ENCODE data around the gene HOOK2. TPM values are rescaled to one million over a fixed set of nuclear protein-coding genes. Genes with fewer than 3 reads are reported as not detected.
"Not testable (repeated sequence)": the region's sequence is repeated elsewhere in the genome, so short reads cannot be mapped to it uniquely, and the experiment has no call there.

HOOK2 gene
- total and polyA plus RNA-seq, 7 donors, result 11.3 to 33.0 (median 21.7) TPM

GRCh38 chr19:12730064-12730463, 45.3 kb downstream of the HOOK2 start:
- Histone ChIP-seq H3K27ac (no peak overlapping the region), H3K4me3 (no peak overlapping the region), H3K36me3 (ENCODE audit: insufficient read depth in 1 of 2, low read depth in 1 of 2) (peaks cover 0 to 31% of the 10 kb centered on the region in 2 donors), H3K4me1 (peaks cover 21% of the 10 kb centered on the region), H3K27me3 (ENCODE audit: insufficient read depth in 3 of 3, low read length in 2 of 3) (no peaks in the 10 kb centered on the region), H3K9me3 (no peaks in the 10 kb centered on the region)
- intact Hi-C loops (cut with DNase I), result no loop called here
- whole genome bisulfite sequencing, 3 donors, result 54 to 59% (median 57%) methylated on average over 3 of the region's 3 CpGs
- DNase-seq (no peak), ATAC-seq (no peak)
- TF ChIP-seq CTCF (IDR thresholded peaks at IDR 0.05), result no peak

GRCh38 chr19:12727745-12728433, 47.5 kb downstream of the HOOK2 start:
- Histone ChIP-seq H3K9me3 (no peaks in the 10 kb centered on the region), H3K4me1 (peaks cover 12% of the 10 kb centered on the region), H3K27ac (no peak overlapping the region), H3K36me3 (ENCODE audit: insufficient read depth in 1 of 2, low read depth in 1 of 2) (peaks cover 0 to 31% of the 10 kb centered on the region in 2 donors), H3K27me3 (ENCODE audit: insufficient read depth in 3 of 3, low read length in 2 of 3) (no peaks in the 10 kb centered on the region), H3K4me3 (no peak overlapping the region)
- no peak for DNase-seq
- intact Hi-C loops (cut with DNase I), result no loop called here
- no peak for ATAC-seq
- TF ChIP-seq CTCF (IDR thresholded peaks at IDR 0.05), result no peak
- 94 to 99% (median 96%) methylated on average over 9 of the region's 9 CpGs for WGBS, 3 donors

- H3K27me3 ChIP-seq (ENCODE audit: insufficient read depth in 3 of 3, low read length in 2 of 3), result no peaks in the 10 kb centered on the region
- H3K4me1 ChIP-seq, result peaks cover 3% of the 10 kb centered on the region
- no peaks in the 10 kb centered on the region for H3K9me3 ChIP-seq
- intact Hi-C loops (cut with DNase I), result no loop called here
- H3K4me3 ChIP-seq, result no peak overlapping the region
- no peak for DNase-seq
- H3K27ac ChIP-seq, result no peak overlapping the region
- no peak for TF ChIP-seq CTCF (IDR thresholded peaks at IDR 0.05)
- WGBS, 3 donors, result 94 to 98% (median 95%) methylated on average over 2 of the region's 2 CpGs
- peaks cover 0 to 31% of the 10 kb centered on the region in 2 donors for H3K36me3 ChIP-seq (ENCODE audit: insufficient read depth in 1 of 2, low read depth in 1 of 2)
- no peak for ATAC-seq
These were observed 48.4 kb downstream of the HOOK2 start for GRCh38 chr19:12726988-12727316.

- 92 to 97% (median 93%) methylated on average over 10 of the region's 10 CpGs for WGBS, 3 donors
- DNase-seq, result not testable (repeated sequence)
These were observed 49.7 kb downstream of the HOOK2 start for GRCh38 chr19:12725612-12726011.

GRCh38 chr19:12723641-12724426, 51.5 kb downstream of the HOOK2 start, which contains the start of gene TNPO2:
Gene TNPO2 (minus strand): TSS chr19:12723932. CDS start chr19:12720977, 2,955 bp downstream.
- intact Hi-C loops (cut with DNase I), result loop anchor here in 1 of 2 donors (5.0 kb wide), 3 partner anchors 42 to 123 kb away; partner anchors contain the start of gene DHPS
- no peaks in the 10 kb centered on the region for H3K27me3 ChIP-seq (ENCODE audit: insufficient read depth in 3 of 3, low read length in 2 of 3)
- 2 to 3% (median 3%) methylated on average over 28 of the region's 28 CpGs for WGBS, 3 donors
- H3K9me3 ChIP-seq, result no peaks in the 10 kb centered on the region
- no peak for TF ChIP-seq CTCF (IDR thresholded peaks at IDR 0.05)
- peak within 1 kb of the TSS; percentile 87 for H3K4me3 ChIP-seq
- peaks cover 21% of the 10 kb centered on the region for H3K4me1 ChIP-seq
- ATAC-seq, result peak; percentile 36 to 72 (median 53)
- DNase-seq, result peak; percentile 53 to 69
- H3K36me3 ChIP-seq (ENCODE audit: insufficient read depth in 1 of 2, low read depth in 1 of 2), result peaks cover 0 to 12% of the 10 kb centered on the region in 2 donors
- H3K27ac ChIP-seq, result peak within 1 kb of the TSS; percentile 92

More at GRCh38 chr19:12725612-12726011, 49.7 kb downstream of the HOOK2 start:
- H3K36me3 ChIP-seq (ENCODE audit: insufficient read depth in 1 of 2, low read depth in 1 of 2), result peaks cover 0 to 21% of the 10 kb centered on the region in 2 donors
- intact Hi-C loops (cut with DNase I); ATAC-seq; H3K27ac ChIP-seq; H3K9me3 ChIP-seq; H3K4me3 ChIP-seq; H3K4me1 ChIP-seq; H3K27me3 ChIP-seq (ENCODE audit: insufficient read depth in 3 of 3, low read length in 2 of 3): not testable (repeated sequence)

Measured in psoas muscle (tissue), 8 donors.